Thyroid gland (tissue), 4 donors: ENCODE results near the gene MPHOSPH6.

ENCODE experiments used
- CTCF ChIP-seq, 6 experiments: fragments of 200-600 bp in 3 of 6; fragments of 450-650 bp in 3 of 6; sonication (generic) in 3 of 6; IDR thresholded peaks; one replicate each; pipeline ENCODE4 v1.5.1; 2016 to 2019; ENCODE audit warnings: antibody characterized with exemption in 6 of 6, mild to moderate bottlenecking in 2 of 6, inconsistent platforms in 1 of 6, moderate library complexity in 1 of 6
- POLR2A ChIP-seq, 2 donors: fragments of 450-650 bp; IDR thresholded peaks; one replicate each; pipeline ENCODE4 v1.6.1; 2017; ENCODE audit warnings: antibody characterized with exemption in 2 of 2, mild to moderate bottlenecking in 2 of 2, moderate library complexity in 1 of 2

GRCh38 chr16:82118749-82119148, 51.3 kb downstream of the MPHOSPH6 start:
- TF ChIP-seq POLR2A (IDR thresholded peaks at IDR 0.05) (no peak), CTCF (IDR thresholded peaks at IDR 0.05) (no peak)
